ENCODE data around the gene EDAR. TPM values are rescaled to one million over a fixed set of nuclear protein-coding genes. Genes with fewer than 3 reads are reported as not detected.

The EDAR gene
- total and polyA plus RNA-seq, 9 of the 15 experiments (the other 6 are each of a cell fraction or from before 2014, with no cell fraction given): 0.01 TPM; not detected in 8

GRCh38 chr2:108929807-108930425 is 59.1 kb downstream of the EDAR start:
- BruUV-seq (replicated peaks): no TSS peak
- in situ Hi-C loops (cut with MboI): no loop called here

More at GRCh38 chr2:108929807-108930425, 59.1 kb downstream of the EDAR start:
- Histone ChIP-seq H3K9me3 (replicated peaks; ENCODE audit: control insufficient read depth, insufficient read depth, low read depth, low read length) (no peaks in the 10 kb centered on the region), H3K36me3 (ENCODE audit: control insufficient read depth, insufficient read depth, low read length) (no peaks in the 10 kb centered on the region), H3K9ac (ENCODE audit: insufficient read depth in 1 of 2, low read depth in 2 of 2, low read length in 2 of 2) (no peak overlapping the region), H3K4me2 (ENCODE audit: insufficient read depth, low read length) (no peak overlapping the region), H2AFZ (ENCODE audit: low read depth, low read length) (no peak overlapping the region), H3K27me3 (ENCODE audit: control insufficient read depth in 2 of 2, insufficient read depth in 2 of 2, low read length in 2 of 2) (peaks cover 32 to 84% of the 10 kb centered on the region in 2 experiments; a peak in 4 of 5 replicates), H3K4me3 (no peak overlapping the region), H3K27ac (ENCODE audit: extremely low read depth, low read depth, low read length) (no peak overlapping the region), H4K20me1 (replicated peaks; ENCODE audit: control insufficient read depth, insufficient read depth, low read length) (peaks cover 8% of the 10 kb centered on the region; the same call in 1 of the 2 replicates), H3K9me1 (ENCODE audit: control insufficient read depth, insufficient read depth, low read length) (no peaks in the 10 kb centered on the region), H3K4me1 (replicated peaks in 1 of 2; ENCODE audit: control insufficient read depth in 2 of 2, insufficient read depth in 2 of 2, low read length in 2 of 2) (peaks cover 0 to 2% of the 10 kb centered on the region in 2 experiments; a peak in 1 of 5 replicates), H3K79me2 (ENCODE audit: control insufficient read depth, insufficient read depth, low read length) (no peaks in the 10 kb centered on the region)
- TF ChIP-seq SMARCA5 (IDR thresholded peaks at IDR 0.05) (no peak), KLF6 (CRISPR knock-in tag; IDR thresholded peaks at IDR 0.05; ENCODE audit: borderline replicate concordance) (no peak), POLR2B (IDR thresholded peaks at IDR 0.05; ENCODE audit: low read depth, partially characterized antibody) (no peak), HMG20B (CRISPR knock-in tag; IDR thresholded peaks at IDR 0.05) (no peak), NEUROD1 (IDR thresholded peaks at IDR 0.05; ENCODE audit: borderline replicate concordance, low read depth, low read length, partially characterized antibody) (no peak), RBFOX2 (IDR thresholded peaks at IDR 0.05; ENCODE audit: low read depth, low read length) (no peak), ETS2 (tag; IDR thresholded peaks at IDR 0.05; ENCODE audit: borderline replicate concordance, poor library complexity, severe bottlenecking) (no peak), CREB5 (CRISPR knock-in tag; IDR thresholded peaks at IDR 0.05) (no peak), SNAPC5 (CRISPR knock-in tag; IDR thresholded peaks at IDR 0.05) (no peak), E2F6 (IDR thresholded peaks at IDR 0.05; ENCODE audit: borderline replicate concordance in 1 of 2, extremely low read depth in 1 of 2, insufficient read depth in 1 of 2, insufficient read length in 1 of 2, low read depth in 1 of 2, low read length in 1 of 2, poor library complexity in 1 of 2, severe bottlenecking in 1 of 2) (no peak), ZZZ3 (IDR thresholded peaks at IDR 0.05) (no peak), FOS (IDR thresholded peaks at IDR 0.05; ENCODE audit: extremely low read depth, insufficient read length) (no peak), SAFB (IDR thresholded peaks at IDR 0.05; ENCODE audit: borderline replicate concordance, low read depth, low read length) (no peak)
- CTCF ChIA-PET (ENCODE audit: low intra/inter-chr PET ratio): no interaction called here
- 5% methylated on average over 15 of the region's 17 CpGs for WGBS (ENCODE audit: insufficient coverage, low coverage, missing lambda C conversion rate)
- peak in 2 of 4 experiments; percentile 24 to 26 for DNase-seq (ENCODE audit: extremely low read depth in 1 of 4, low spot score in 3 of 4)
- no peak for ATAC-seq
- POLR2A ChIA-PET: no interaction called here
- intact Hi-C loops (cut with micrococcal nuclease): no loop called here
- FAIRE-seq: no peak

Measured in K562 (cell line).